Type B pancreatic cell (in vitro differentiated cells): ENCODE results near the gene TSPAN11. TPM values are rescaled to one million over a fixed set of nuclear protein-coding genes. Genes with fewer than 3 reads are reported as not detected.

Source experiments
- DNase-seq: peaks from one replicate; pipeline ENCODE4 v3.0.0; 2021; ENCODE audit warnings: mixed read lengths; ENCODE audit not compliant: unreplicated experiment; ENCODE audit errors: extremely low spot score
- H3K27ac Mint-ChIP-seq: 2 replicates; pipeline ENCODE4 v1.8.0; 2021; ENCODE audit warnings: mild to moderate bottlenecking, mixed read lengths
- H3K27me3 Mint-ChIP-seq: 2 replicates; pipeline ENCODE4 v1.8.0; 2021; ENCODE audit warnings: mixed read lengths
- H3K36me3 Mint-ChIP-seq: 2 replicates; pipeline ENCODE4 v1.8.0; 2021; ENCODE audit warnings: mixed read lengths
- H3K4me1 Mint-ChIP-seq: one replicate; pipeline ENCODE4 v1.8.0; 2021; ENCODE audit warnings: mixed read lengths; ENCODE audit not compliant: unreplicated experiment
- H3K4me3 Mint-ChIP-seq: 2 replicates; pipeline ENCODE4 v1.8.0; 2021; ENCODE audit warnings: mild to moderate bottlenecking, mixed read lengths
- H3K9me3 Mint-ChIP-seq: 2 replicates; pipeline ENCODE4 v1.8.0; 2021; ENCODE audit warnings: mixed read lengths
- CTCF ChIP-seq: fragments of 200-600 bp; sonication (generic); conservative IDR thresholded peaks from 2 replicates; pipeline ENCODE4 v1.5.0; 2021; ENCODE audit warnings: antibody characterized with exemption, mild to moderate bottlenecking
- total RNA-seq: library from RNA; stranded (reverse); gene quantifications from 2 replicates; pipeline ENCODE4 v1.2.1, GENCODE V29; 2021; ENCODE audit warnings: low replicate concordance

Gene TSPAN11
- total RNA-seq, 1 donor from 2014 or later, result 52.3 TPM

DNA sequence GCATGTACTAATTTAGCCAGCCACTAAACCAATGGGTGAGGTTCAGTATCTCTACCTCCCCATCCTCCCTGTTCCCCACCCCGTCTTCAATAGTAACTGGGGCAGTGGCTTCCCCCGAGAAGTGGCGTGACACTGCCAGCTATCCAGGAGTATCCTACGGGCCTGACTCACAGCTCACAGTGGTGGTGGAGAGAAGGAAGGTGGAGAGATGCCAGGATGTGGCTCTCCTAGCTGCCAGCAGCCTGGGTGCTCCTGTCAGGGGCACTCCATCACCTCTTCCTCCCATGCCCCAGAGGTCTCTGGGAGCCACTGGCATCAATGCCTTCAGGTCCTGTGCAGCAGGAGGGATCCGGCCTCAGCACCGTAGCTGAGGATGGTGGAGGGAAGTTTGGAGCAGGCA lies 49.0 kb downstream of the TSPAN11 start:
- Mint-ChIP-seq H3K36me3 (peaks cover 7% of the 10 kb centered on the region), H3K27ac (peak overlapping the region; percentile 53), H3K4me1 (peaks cover 34% of the 10 kb centered on the region), H3K27me3 (peaks cover 39% of the 10 kb centered on the region), H3K9me3 (peaks cover 5% of the 10 kb centered on the region), H3K4me3 (no peak overlapping the region)
- TF ChIP-seq CTCF, result no peak
- DNase-seq, result no peak

DNA sequence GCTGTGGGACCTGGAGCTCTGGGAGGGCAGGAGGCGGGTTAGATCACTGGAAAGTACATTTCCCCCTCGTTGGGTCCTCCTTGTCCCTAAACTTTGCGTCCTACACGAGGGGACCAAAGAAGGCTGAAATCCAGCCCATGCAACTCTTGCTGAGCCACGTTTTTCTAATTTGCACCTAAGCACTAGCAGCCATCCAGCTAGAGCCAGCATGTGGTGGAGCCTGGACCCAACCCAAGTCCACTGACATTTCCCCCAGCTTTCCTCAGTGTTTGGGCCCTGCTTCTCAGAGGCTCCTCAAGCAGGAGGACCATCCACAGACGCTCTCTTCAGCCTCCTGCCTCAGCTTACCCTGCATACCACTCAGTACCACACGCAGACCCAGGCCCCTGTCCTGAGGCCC lies 49.7 kb downstream of the TSPAN11 start:
- Mint-ChIP-seq H3K27ac (no peak overlapping the region), H3K4me1 (peaks cover 34% of the 10 kb centered on the region), H3K36me3 (peaks cover 3% of the 10 kb centered on the region), H3K4me3 (no peak overlapping the region), H3K27me3 (peaks cover 35% of the 10 kb centered on the region), H3K9me3 (no peaks in the 10 kb centered on the region)
- no peak for DNase-seq
- no peak for TF ChIP-seq CTCF

DNA sequence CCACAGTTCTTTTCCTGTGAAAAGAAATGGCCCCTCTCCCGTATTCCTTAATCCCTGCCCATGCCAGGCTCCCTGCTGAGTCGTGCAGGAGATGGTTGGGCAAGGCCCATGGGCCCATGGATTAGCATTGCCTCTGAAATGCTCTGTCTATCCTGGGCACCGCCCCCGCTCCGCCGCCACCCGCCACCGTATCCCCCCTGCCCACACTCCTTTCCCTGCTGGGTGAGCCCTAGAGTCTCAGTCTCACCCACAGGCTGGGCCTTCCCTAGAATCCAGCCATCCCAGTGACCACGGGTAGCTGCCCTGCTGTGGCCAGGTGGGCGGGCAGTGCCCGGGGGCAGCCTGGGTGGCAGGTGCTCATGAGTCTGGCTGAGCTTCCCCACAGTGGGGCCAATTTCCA lies 50.6 kb downstream of the TSPAN11 start:
- Mint-ChIP-seq H3K27me3 (peaks cover 30% of the 10 kb centered on the region), H3K36me3 (peaks cover 3% of the 10 kb centered on the region), H3K27ac (no peak overlapping the region)

GRCh38 chr12:30977537-30978349 lies 51.2 kb downstream of the TSPAN11 start:
- H3K27ac Mint-ChIP-seq, result no peak overlapping the region
- no peak for TF ChIP-seq CTCF
- no peak overlapping the region for H3K4me3 Mint-ChIP-seq
- H3K4me1 Mint-ChIP-seq, result peaks cover 36% of the 10 kb centered on the region
- H3K27me3 Mint-ChIP-seq, result peaks cover 26% of the 10 kb centered on the region
- DNase-seq, result no peak
- no peaks in the 10 kb centered on the region for H3K9me3 Mint-ChIP-seq
- H3K36me3 Mint-ChIP-seq, result peaks cover 3% of the 10 kb centered on the region

More for the DNA sequence above, 50.6 kb downstream of the TSPAN11 start:
- H3K9me3 Mint-ChIP-seq, result no peaks in the 10 kb centered on the region
- TF ChIP-seq CTCF, result no peak
- DNase-seq, result no peak
- H3K4me1 Mint-ChIP-seq, result peaks cover 36% of the 10 kb centered on the region
- no peak overlapping the region for H3K4me3 Mint-ChIP-seq

DNA sequence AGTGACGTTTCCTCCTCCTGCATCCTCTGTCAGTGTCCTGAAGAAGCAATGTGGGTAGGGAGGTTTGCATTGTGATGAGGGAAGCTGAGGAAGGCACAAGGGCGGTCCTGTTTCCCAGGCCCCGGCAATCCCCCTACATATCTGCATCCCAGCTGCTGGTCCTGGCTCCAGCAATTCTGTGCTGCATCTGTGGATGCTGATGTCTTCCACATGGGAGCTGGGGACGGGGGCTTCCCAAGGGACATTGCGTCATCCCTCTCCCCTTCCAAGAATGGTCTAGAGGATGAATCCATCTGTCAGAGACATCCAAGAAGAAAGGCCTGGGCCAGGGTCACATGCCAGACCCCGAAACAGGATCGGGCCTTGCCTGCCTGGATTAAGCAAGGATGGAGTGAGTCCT lies 52.1 kb downstream of the TSPAN11 start:
- peaks cover 36% of the 10 kb centered on the region for H3K4me1 Mint-ChIP-seq
- H3K27me3 Mint-ChIP-seq, result peaks cover 18% of the 10 kb centered on the region
- H3K4me3 Mint-ChIP-seq, result no peak overlapping the region
- no peak for DNase-seq
- peaks cover 3% of the 10 kb centered on the region for H3K36me3 Mint-ChIP-seq
- H3K27ac Mint-ChIP-seq, result no peak overlapping the region
- no peaks in the 10 kb centered on the region for H3K9me3 Mint-ChIP-seq
- no peak for TF ChIP-seq CTCF
